ENCODE measurements around the gene UBE2E2. TPM values are rescaled to one million over a fixed set of nuclear protein-coding genes. Genes with fewer than 3 reads are reported as not detected.
"Not testable (repeated sequence)": the region's sequence is repeated elsewhere in the genome, so short reads cannot be mapped to it uniquely, and the experiment has no call there.

Gene UBE2E2
- total RNA-seq, 1 donor from 2014 or later = 13.8 TPM

DNA sequence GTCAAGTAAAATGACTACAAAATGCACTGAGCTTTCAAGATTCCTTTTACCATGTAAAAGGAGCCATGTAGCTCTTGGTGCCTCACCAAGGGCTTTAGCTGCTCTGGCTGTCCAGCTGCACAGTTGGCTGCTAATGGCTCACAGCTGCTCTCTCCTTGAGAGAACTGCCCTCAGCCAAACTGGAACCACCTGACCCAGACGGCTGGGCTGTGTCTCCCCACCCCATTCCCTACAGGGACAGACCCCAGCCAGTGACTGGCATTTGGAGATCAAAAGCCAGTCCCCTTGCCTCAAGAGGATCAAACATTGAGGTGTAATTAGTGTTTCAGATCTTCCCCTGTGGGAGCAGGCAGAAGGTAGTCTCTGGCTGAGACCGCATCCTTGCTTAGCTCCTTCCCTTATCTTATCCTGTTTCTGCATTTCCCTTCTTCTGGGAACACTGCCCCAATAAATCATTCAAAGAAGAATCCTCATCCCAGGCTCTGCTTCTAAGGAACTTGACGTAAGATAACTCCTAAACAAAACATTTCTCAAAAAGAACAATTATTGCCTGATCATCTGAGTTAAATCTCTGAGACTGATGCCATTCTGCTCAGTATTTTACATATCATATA, 28.6 kb upstream of the UBE2E2 start:
- DNase-seq = no peak
- Mint-ChIP-seq H3K27me3 (peaks cover 1% of the 10 kb centered on the region), H3K4me3 (no peak overlapping the region), H3K27ac (no peak overlapping the region), H3K36me3 (ENCODE audit: low read depth) (no peaks in the 10 kb centered on the region), H3K4me1 (no peaks in the 10 kb centered on the region), H3K9me3 (no peaks in the 10 kb centered on the region)
- intact Hi-C loops (cut with micrococcal nuclease) = no loop called here

- intact Hi-C loops (cut with micrococcal nuclease) = no loop called here
- Mint-ChIP-seq H3K4me3 (no peak overlapping the region), H3K4me1 (no peaks in the 10 kb centered on the region), H3K27me3 (peaks cover 1% of the 10 kb centered on the region), H3K27ac (no peak overlapping the region), H3K9me3 (no peaks in the 10 kb centered on the region), H3K36me3 (ENCODE audit: low read depth) (no peaks in the 10 kb centered on the region)
- no peak for DNase-seq
Observed at GRCh38 chr3:23175341-23176083, 27.6 kb upstream of the UBE2E2 start.

- H3K27me3 Mint-ChIP-seq; DNase-seq; H3K9me3 Mint-ChIP-seq; H3K4me3 Mint-ChIP-seq; H3K4me1 Mint-ChIP-seq; intact Hi-C loops (cut with micrococcal nuclease); H3K27ac Mint-ChIP-seq; H3K36me3 Mint-ChIP-seq (ENCODE audit: low read depth): not testable (repeated sequence)
Observed at GRCh38 chr3:23176839-23177238, 26.3 kb upstream of the UBE2E2 start.

DNA sequence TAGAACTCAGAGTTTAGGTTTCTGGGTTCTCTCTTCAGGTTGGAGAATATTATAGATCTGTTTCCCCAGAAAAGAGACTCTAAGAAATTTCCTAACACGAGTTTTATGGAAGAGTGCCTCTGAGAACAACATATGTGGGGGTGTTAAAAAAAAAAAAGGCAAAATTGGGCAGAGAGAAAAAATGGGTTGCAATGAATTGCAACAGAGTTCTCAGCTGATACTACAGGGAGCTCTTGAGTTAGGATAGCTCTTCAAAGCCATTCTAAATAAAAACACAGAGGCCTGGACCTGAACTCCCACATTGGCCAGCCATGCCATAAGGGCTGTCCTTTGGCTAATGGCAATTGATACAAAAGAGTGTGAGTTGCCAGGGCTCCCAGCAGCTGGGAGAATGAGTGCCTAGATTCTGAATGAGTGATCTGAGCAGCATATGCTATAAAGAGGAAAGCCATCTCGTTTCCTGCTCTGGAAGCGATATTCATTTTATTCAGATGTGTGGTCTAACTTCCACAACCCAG, 20.1 kb upstream of the UBE2E2 start:
- intact Hi-C loops (cut with micrococcal nuclease) = no loop called here
- Mint-ChIP-seq H3K27me3 (peaks cover 2% of the 10 kb centered on the region), H3K4me3 (no peak overlapping the region), H3K36me3 (ENCODE audit: low read depth) (no peaks in the 10 kb centered on the region), H3K4me1 (no peaks in the 10 kb centered on the region), H3K9me3 (no peaks in the 10 kb centered on the region), H3K27ac (no peak overlapping the region)
- DNase-seq = no peak

GRCh38 chr3:23183731-23184130, 19.4 kb upstream of the UBE2E2 start:
- H3K27me3 Mint-ChIP-seq = peaks cover 2% of the 10 kb centered on the region
- no peaks in the 10 kb centered on the region for H3K4me1 Mint-ChIP-seq
- no peaks in the 10 kb centered on the region for H3K36me3 Mint-ChIP-seq (ENCODE audit: low read depth)
- no peaks in the 10 kb centered on the region for H3K9me3 Mint-ChIP-seq
- H3K27ac Mint-ChIP-seq = no peak overlapping the region
- no peak for DNase-seq
- no peak overlapping the region for H3K4me3 Mint-ChIP-seq
- intact Hi-C loops (cut with micrococcal nuclease) = no loop called here

- Mint-ChIP-seq H3K4me1 (no peaks in the 10 kb centered on the region), H3K9me3 (no peaks in the 10 kb centered on the region), H3K4me3 (no peak overlapping the region), H3K27me3 (peaks cover 2% of the 10 kb centered on the region), H3K36me3 (ENCODE audit: low read depth) (no peaks in the 10 kb centered on the region), H3K27ac (no peak overlapping the region)
- intact Hi-C loops (cut with micrococcal nuclease) = no loop called here
- no peak for DNase-seq
Observed at GRCh38 chr3:23185861-23186260, 17.3 kb upstream of the UBE2E2 start.

- intact Hi-C loops (cut with micrococcal nuclease) = no loop called here
- no peak for DNase-seq
- H3K27me3 Mint-ChIP-seq = peaks cover 13% of the 10 kb centered on the region
- H3K9me3 Mint-ChIP-seq = no peaks in the 10 kb centered on the region
- no peaks in the 10 kb centered on the region for H3K36me3 Mint-ChIP-seq (ENCODE audit: low read depth)
- no peak overlapping the region for H3K27ac Mint-ChIP-seq
- no peaks in the 10 kb centered on the region for H3K4me1 Mint-ChIP-seq
- no peak overlapping the region for H3K4me3 Mint-ChIP-seq
Observed at GRCh38 chr3:23189187-23189586, 13.9 kb upstream of the UBE2E2 start.

GRCh38 chr3:23192816-23193215, 10.3 kb upstream of the UBE2E2 start:
- no peak overlapping the region for H3K27ac Mint-ChIP-seq
- no peaks in the 10 kb centered on the region for H3K9me3 Mint-ChIP-seq
- no peak overlapping the region for H3K4me3 Mint-ChIP-seq
- no peak for DNase-seq
- H3K36me3 Mint-ChIP-seq (ENCODE audit: low read depth) = no peaks in the 10 kb centered on the region
- H3K4me1 Mint-ChIP-seq = no peaks in the 10 kb centered on the region
- peaks cover 21% of the 10 kb centered on the region for H3K27me3 Mint-ChIP-seq
- intact Hi-C loops (cut with micrococcal nuclease) = no loop called here

GRCh38 chr3:23193831-23194230, 9.3 kb upstream of the UBE2E2 start:
- H3K36me3 Mint-ChIP-seq (ENCODE audit: low read depth) = no peaks in the 10 kb centered on the region
- DNase-seq = no peak
- H3K4me1 Mint-ChIP-seq = no peaks in the 10 kb centered on the region
- intact Hi-C loops (cut with micrococcal nuclease) = no loop called here
- H3K9me3 Mint-ChIP-seq = no peaks in the 10 kb centered on the region
- no peak overlapping the region for H3K4me3 Mint-ChIP-seq
- H3K27me3 Mint-ChIP-seq = peaks cover 26% of the 10 kb centered on the region
- H3K27ac Mint-ChIP-seq = no peak overlapping the region

- Mint-ChIP-seq H3K36me3 (ENCODE audit: low read depth) (peaks cover 3% of the 10 kb centered on the region), H3K9me3 (peaks cover 4% of the 10 kb centered on the region), H3K27ac (no peak overlapping the region), H3K27me3 (peaks cover 50% of the 10 kb centered on the region), H3K4me3 (no peak overlapping the region), H3K4me1 (peaks cover 14% of the 10 kb centered on the region)
- no peak for DNase-seq
- intact Hi-C loops (cut with micrococcal nuclease) = no loop called here
Observed at GRCh38 chr3:23198801-23199200, 4.3 kb upstream of the UBE2E2 start.

DNA sequence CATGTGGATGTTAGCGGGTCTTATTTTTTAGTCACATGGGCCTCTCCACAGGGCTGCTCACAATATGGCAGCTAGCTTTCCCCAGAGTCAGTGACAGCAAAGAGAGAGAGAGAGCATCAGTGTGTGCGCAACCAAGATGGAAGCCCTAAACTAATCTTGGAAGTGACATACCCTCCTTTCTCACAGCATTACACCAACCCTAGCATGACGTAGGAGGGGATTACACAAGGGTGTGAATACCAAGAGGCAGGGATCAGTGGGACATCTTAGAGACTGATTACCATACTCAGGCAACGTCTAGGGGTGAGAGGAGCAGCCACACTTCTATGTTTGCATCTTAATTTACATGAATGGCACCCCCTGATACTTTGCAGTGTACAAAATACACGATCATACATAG, 3.5 kb upstream of the UBE2E2 start:
- Mint-ChIP-seq H3K27ac (no peak overlapping the region), H3K4me1 (peaks cover 18% of the 10 kb centered on the region), H3K9me3 (peaks cover 4% of the 10 kb centered on the region), H3K27me3 (peaks cover 52% of the 10 kb centered on the region), H3K36me3 (ENCODE audit: low read depth) (peaks cover 3% of the 10 kb centered on the region), H3K4me3 (no peak overlapping the region)
- intact Hi-C loops (cut with micrococcal nuclease) = loop anchor here (5.0 kb wide), 1 partner anchor 608 kb away; the partner anchor contains the start of gene UBE2E1
- DNase-seq = no peak

GRCh38 chr3:23201154-23201838, 1.8 kb upstream of the UBE2E2 start:
- intact Hi-C loops (cut with micrococcal nuclease) = loop anchor here (5.0 kb wide), 1 partner anchor 606 kb away; the partner anchor contains the start of gene UBE2E1
- Mint-ChIP-seq H3K27me3 (peaks cover 48% of the 10 kb centered on the region), H3K36me3 (ENCODE audit: low read depth) (peaks cover 3% of the 10 kb centered on the region), H3K9me3 (peaks cover 4% of the 10 kb centered on the region), H3K4me3 (peak overlapping the region; percentile 83), H3K4me1 (peaks cover 21% of the 10 kb centered on the region), H3K27ac (peak overlapping the region; percentile 61)
- DNase-seq = no peak

DNA sequence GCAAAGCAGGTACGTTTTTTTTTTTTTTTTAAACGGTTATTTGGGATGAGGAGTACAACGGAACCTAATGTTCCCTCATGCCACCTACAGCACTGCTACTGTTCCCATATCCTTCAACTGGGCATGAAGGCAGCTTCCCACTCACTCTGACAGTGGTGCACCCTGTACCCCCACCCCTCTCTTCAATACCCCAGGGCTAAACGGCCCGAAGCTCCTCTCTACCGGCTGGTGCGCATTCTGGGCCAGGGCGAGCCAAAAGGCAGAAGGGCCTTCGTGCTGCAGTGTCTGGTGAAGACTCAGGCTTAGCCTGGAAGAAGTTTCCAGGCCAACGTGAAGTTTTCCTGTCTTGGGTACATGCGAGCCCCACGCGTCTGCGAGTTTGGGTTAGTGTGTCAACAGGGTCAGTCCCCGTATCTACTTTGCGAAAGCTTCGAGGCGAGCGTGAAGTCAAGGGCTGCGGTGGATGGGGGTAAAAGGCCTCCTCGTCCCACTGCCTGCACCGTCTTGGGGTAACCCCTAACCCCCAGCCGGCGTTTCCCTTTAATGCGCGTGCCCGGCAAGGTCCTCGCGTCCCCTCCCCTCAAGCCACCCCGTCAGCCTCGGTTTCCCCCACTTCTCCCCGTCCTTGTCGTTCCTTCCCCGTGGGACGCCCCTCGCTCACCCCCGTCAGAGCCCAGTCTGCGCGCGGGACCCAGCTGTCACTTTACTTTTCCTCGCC, 765 bp upstream of the UBE2E2 start:
- peaks cover 24% of the 10 kb centered on the region for H3K4me1 Mint-ChIP-seq
- H3K36me3 Mint-ChIP-seq (ENCODE audit: low read depth) = peaks cover 3% of the 10 kb centered on the region
- DNase-seq = no peak
- H3K9me3 Mint-ChIP-seq = peaks cover 4% of the 10 kb centered on the region
- peaks cover 49% of the 10 kb centered on the region for H3K27me3 Mint-ChIP-seq
- H3K27ac Mint-ChIP-seq = peak overlapping the region; percentile 56
- peak overlapping the region; percentile 83 for H3K4me3 Mint-ChIP-seq
- intact Hi-C loops (cut with micrococcal nuclease) = loop anchor here (5.0 kb wide), 1 partner anchor 605 kb away; the partner anchor contains the start of gene UBE2E1
